ENCODE measurements around the gene PEX26.
"Not testable (repeated sequence)": the region's sequence is repeated elsewhere in the genome, so short reads cannot be mapped to it uniquely, and the experiment has no call there.

The PEX26 gene

DNA sequence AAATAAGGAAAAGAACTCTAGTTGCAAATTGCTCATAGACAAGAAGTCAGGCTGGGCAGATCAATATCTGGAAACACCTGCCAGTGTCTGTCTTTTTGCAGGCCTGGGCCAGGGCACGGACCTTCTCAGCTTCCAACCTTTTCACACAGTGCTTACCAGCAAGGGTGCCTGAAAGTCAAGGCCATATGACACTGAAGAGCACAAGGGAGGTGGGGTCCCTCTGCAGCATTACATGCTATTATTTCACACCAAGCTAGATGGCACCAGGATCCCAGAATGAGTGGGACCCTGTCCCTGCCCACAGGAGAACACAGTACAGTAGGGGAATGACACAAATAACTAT is 5.9 kb upstream of the PEX26 start:
- no peak for DNase-seq

DNA sequence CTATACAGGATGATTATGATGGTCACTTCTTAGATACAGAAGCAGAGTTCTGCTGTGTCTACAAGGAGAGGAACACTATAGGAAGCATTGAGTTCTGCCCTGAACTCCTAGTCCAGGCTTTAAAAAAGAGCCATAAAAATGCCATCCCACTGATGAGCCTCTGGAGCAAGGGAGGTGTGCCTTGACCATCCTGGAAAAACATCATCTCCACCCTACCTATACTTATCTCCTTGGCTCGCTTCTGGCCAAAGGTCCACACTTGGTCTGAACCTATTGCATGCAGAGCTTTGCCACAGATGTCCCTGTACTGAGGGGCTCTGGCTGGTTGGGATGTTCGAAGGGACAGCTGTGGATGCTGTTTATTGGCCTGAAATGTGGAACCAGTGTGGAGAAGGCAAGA is 4.3 kb upstream of the PEX26 start:
- DNase-seq = no peak

DNA sequence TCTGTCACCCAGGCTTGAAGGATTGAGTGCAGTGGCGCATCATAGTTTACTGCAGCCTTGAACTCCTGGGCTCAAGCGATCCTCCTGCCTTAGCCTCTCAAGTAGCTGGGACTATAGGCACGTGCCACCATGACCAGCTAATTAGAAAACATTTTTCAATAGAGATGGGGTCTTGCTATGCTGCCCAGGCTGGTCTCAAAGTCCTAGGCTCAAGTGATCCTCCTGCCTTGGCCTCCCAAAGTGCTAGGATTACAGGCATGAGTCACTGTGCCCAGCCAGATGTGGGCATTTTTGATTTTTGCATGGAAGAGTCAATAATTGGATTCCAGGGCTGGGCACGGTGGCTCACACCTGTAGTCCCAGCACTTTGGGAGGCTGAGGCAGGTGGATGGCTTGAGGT is 3.9 kb upstream of the PEX26 start:
- not testable (repeated sequence) for DNase-seq

DNA sequence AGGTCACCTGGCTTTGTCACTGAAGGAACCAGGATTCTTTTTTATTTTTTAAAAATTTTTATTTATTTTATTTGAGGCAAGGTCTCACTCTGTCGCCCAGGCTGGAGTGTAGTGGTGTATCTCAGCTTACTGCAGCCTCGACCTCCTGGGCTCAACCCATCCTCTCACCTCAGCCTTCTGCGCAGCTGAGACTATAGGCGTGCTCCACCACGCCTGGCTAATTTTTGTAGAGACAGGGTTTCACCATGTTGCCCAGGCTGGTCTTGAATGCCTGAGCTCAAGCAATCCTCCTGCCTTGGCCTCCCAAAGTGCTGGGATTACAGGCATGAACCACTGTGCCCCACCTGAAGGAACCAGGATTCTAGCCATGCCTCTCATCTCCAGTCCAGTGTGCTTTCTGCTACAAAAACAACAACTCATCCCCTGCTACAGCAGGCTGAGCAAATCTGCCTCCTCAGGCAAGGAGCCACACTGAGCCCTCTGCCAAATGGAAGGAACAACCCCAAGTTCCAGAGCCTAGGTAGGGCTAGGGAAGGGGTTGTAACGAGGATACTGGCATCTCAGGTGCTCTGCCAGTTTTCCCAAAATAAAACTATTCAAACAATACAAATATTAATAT is 2.6 kb upstream of the PEX26 start:
- no peak for DNase-seq

DNA sequence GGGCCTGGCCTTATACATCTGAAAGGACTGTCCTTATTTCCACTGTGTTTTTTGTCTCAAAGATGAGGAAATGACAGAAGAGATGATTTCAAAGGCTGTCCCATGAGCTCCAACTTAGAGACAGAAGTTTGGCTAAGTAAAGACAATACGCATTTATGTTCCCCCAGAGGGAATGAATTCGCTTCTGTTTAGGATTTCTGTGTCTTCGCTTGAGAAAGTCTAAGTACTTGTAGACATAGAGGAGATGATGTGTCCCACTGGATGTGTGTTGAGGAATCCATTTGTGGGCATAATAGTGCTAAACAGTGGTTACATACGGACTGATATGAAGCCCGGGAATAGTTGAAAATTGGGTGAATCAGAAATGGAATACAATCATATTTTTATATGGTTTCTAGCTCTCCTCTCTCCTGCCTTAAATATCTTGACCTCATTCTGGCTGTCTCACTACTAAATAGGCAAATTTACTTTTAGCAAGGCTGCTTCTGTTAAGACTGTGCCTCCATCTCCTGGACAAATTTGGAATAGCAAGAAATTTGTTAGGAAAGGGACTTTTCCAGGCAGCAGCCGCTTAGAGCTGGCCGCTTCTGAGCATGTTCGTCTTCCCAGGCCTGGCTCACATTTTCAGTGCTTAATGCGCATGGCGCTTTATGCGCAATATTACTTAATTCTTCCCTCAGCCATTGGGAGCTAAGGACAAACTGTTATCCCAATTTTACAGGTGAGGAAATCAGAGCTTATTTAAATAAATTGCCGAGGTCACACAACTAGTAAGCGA is 1.9 kb upstream of the PEX26 start:
- DNase-seq = peak; percentile 80

DNA sequence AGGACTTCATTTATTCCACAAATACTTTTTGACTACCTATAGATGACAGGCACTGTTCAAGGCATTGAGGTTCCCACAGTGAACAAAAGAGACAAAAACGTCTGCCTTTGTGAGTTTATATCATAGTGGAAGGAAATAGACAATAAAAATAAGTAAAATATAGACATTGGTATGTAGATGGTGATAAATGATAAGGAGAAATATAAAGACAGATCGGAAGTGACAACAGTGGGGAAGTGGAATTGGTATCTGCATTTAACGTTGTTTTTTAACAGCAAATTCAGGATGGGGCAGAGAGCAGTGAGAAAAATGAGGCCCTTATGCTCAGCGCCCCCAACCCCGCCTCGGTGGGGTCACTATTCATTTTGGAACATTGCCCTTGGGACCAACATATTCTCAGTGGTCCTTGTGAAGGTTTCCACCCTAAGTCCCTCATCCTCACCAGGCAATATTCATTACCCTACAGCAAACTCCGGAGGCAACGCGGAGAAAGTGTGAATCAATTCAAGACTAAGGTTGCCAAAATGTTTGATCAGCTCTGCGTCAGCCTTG is 627 bp upstream of the PEX26 start:
- DNase-seq = peak; percentile 6

DNA sequence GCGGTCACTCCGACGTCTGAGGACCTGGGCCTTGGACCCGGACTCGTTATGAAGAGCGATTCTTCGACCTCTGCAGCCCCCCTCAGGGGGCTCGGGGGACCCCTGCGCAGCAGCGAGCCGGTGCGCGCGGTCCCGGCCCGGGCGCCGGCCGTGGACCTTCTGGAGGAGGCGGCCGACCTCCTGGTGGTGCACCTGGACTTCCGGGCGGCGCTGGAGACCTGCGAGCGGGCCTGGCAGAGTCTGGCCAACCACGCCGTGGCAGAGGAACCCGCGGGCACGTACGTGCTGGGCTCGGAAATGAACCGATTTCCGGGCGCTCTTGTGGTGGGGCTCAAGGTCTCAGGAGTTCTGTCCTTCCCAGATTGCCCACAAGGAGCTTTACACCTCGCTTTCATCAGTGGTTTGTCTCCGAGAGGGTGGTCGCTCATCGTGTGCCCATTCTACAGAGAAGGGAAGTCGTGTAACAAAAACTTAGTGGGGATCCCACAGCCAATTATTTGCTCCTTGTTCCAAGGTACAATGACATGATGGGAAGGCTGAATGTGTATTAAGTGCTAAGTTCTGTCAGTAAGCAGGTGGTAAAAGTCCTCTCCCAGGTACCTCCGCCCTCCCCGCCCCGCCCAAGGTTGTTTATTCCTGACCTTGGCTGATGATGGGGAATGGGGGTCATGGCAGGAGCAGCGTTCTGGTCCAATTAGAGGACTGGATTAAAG is 695 bp downstream of the PEX26 start:
- DNase-seq = peak; percentile 47

DNA sequence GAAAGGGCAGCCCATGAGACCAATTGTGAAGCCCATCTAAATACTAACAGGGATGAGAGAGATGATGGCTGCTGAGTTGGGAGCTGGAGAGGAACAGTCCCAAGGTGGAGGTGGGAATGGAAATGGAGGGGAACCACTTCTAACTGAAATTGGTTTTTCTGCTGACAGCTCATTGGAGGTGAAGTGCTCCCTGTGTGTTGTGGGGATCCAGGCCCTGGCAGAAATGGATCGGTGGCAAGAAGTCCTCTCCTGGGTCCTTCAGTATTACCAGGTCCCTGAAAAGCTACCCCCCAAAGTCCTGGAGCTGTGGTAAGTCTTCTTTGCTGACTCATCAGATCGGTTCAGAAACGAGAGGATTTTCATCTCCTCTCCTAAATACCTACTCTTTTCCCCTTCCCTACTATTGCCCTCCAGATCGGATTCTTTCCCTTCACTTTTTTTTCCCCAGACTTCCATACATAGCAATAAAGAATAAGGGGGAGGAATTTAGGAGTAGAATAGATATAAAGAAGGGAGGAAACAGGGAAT is 2.0 kb downstream of the PEX26 start:
- no peak for DNase-seq

DNA sequence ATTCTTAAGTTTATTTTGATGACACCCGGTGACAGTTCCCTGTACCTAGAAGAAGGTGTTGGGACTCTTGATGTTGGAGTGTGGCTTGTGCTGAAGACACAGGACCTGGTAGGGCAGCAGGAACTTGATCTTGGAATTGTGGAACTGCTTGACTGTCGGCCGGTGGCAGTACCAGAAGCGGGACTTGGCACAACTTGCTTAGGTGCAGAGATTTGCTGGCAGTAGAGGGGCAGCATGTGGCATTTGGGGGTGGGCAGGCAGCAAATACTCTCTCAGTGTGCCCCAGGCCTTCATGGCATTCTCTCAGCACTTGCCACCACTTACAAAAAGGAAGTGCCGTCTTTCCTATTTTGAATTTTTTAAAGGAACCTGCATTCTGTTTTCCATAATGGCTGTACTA is 3.6 kb downstream of the PEX26 start:
- DNase-seq = no peak

DNA sequence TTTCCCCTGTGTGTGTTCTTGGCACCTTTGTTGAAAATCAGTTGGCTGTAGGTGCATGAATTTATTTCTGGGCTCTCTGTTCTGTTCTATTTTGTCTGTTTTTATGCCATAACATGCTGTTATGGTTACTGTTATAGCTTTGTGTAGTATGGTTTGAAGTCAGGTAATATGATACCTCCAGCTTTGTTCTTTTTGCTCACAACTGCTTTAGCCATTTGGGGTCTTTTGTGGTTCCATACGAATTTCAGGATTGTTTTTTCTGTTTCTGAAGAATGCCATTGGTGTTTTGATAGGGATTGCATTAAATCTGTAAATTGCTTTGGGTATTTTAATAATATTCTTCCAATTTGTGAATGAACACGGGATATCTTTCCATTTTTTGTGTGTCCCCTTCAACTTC is 4.7 kb downstream of the PEX26 start:
- no peak for DNase-seq

DNA sequence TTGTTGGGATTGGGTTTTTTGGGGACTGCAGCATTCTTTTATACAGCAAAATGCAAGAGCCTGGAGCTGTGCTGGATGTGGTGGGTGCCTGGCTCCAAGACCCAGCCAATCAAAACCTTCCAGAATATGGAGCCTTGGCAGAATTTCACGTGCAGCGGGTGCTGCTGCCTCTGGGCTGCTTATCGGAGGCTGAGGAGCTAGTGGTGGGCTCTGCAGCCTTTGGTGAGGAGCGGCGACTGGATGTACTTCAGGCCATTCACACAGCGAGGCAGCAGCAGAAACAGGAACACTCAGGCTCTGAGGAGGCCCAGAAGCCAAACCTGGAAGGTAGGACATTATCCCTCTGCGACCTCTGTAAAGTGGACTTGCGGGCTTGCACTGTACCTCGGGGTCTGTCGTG is 5.6 kb downstream of the PEX26 start:
- no peak for DNase-seq

DNA sequence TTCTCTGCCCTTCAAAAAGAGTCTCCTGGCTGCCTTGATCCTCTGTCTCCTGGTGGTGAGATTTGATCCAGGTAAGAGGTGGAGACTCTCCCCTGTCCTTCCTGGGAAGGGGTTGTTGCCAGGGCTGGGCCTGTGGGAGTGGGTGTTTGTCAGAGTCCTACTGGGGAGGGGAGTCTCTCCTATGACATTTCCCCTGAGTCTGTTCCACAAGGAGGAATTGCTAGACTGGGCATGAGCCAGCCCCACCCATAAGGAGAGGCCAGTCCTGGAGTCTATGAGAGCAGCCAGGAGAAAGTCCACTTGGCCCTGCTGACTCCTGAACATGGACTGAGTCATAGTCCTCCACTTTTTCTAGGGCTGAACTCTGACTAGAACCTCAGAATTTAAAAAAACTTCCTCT is 7.4 kb downstream of the PEX26 start:
- DNase-seq = no peak

DNA sequence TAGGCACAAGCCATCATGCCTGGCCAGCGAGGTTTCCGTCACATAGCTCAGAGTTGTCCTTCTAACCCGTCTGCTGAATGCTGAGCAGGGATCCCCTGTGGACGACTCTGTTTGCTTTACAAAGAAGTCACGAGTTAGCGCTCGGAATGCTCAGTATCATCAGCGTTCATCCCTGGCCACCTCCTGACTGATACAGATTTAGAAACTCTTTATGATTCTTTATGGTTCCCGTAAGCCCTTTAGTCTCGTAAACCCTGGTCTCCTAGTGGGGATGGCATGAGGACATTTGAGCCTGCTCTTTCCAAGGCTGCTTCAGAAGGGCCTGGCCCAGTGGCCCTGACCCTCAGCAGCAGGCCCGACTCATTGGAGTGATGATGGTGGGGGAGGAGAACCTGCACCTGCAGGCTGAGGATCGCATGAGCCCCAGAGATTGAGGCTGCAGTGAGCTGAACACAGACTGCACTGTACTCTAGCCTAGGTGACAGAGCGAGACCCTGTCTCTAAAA is 9.6 kb downstream of the PEX26 start:
- DNase-seq = no peak

DNA sequence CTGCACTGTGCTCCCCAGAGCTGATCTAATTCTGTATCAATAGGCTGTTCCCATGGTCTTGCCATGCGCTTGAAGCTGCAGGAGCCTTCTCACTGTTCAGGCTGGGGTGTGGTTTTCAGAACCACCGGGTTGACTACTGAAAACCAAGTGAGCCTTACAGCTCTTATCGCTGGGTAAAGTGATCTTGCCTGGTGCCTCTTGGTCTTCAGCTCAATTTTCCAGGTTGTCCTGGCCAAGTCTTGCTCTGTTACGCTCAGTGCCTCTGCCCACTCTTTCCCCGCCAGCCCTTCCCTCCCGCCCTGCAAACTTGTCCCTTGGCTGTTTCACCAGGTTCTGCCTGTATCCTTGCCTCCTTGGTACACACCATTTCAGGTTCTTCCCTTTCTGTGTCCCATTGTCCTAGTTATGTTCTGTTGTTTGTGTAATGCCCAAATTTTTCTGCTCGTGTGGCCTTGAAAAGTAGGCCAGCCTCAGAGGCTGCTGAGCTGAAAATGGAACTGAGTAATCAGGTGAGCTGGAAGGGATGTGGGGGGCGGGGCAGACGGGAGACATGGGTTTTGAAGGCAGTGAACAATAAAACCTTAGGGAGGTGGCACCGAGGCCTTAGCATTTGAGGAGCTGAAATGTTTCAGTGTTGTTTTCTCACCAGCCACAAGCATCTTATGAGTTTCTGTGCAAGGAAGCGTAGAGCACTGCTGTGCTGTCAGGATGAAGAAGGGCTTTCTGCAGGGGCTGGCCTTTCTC is 11.2 kb downstream of the PEX26 start:
- DNase-seq = no peak

DNA sequence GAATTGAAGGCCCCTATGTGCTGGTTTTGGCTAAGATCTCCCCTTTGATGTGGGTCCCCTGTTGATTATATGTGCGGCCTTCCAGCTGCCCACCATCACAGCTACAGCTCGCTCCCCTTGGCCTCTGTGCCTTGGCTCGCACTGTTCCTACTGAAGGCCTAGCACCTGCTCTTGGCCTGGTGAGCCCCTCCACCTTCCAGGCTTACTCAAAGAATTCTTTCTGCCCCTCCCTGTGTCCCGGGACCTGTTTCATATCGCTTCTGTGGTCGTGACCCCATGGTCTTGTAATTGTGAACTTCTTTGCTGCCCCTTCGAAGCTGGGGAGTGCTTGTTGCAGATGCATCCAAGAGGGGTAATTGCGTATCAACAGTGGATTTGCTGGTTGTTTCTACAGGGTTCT is 12.5 kb downstream of the PEX26 start:
- no peak for DNase-seq

DNA sequence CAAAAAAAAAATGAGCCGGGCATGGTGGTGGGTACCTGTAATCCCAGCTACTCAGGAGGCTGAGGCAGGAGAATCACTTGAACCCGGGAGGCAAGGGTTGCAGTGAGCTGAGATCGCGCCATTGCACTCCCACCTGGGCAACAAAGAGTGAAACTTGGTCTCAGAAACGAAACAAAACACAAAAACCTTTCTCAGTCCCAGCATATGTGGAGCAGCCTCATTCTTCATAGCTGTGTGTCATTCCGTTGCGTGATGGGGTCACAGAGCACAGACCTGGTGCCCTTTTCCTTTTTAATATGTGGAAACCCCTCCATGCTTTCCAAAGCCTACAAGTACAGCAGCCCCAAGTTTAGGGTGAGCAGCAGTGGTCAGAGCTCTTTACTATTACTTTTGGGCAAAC is 13.7 kb downstream of the PEX26 start:
- DNase-seq = no peak

DNA sequence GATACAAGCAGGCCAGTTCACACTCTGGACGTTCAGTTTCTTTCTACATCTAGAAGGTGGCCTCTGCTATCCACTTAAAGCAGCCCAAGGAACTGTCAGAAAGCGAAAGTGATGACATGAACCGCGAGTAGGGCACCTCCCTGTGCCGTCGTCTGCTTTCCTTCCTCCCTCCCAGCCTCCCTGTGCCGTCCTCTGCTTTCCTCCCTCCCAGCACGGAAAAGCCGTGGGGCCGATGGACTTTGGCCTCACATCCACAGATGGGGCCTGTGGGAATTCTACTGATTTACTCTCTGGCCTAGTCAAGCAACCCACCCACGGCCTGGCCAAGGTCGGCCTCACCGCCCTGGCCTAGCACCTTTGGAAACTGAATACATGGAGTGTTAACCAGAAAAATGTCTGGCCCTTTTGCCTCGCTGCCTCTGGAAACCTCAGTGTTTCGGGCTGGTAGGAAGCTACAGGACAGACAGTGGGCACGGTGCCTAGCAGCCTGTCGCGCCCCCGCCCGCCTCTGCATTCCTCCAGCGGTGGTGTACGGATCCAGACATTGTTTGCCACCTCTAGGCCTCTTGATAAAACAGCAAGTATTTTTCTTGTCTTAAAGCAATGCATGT is 14.2 kb downstream of the PEX26 start:
- DNase-seq = peak; percentile 53

DNA sequence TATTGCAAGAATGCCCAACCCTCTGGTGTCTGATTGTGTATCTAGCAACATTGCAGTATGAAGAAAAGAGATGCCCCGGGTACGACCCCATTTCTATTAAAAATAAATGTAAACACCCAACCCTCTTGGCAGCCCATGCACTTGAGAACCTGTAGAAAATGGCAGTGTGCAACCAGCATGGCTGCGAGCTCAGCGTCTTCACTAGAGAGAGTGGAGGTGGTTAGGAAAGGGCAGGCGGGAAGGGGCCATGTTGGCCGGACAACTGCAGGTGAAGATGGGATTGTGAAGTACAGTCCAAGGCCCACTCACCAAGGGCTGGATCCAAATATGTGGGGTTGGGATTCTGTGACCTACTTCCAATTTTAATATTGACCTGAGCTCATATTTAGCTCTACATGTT is 15.9 kb downstream of the PEX26 start:
- no peak for DNase-seq

DNA sequence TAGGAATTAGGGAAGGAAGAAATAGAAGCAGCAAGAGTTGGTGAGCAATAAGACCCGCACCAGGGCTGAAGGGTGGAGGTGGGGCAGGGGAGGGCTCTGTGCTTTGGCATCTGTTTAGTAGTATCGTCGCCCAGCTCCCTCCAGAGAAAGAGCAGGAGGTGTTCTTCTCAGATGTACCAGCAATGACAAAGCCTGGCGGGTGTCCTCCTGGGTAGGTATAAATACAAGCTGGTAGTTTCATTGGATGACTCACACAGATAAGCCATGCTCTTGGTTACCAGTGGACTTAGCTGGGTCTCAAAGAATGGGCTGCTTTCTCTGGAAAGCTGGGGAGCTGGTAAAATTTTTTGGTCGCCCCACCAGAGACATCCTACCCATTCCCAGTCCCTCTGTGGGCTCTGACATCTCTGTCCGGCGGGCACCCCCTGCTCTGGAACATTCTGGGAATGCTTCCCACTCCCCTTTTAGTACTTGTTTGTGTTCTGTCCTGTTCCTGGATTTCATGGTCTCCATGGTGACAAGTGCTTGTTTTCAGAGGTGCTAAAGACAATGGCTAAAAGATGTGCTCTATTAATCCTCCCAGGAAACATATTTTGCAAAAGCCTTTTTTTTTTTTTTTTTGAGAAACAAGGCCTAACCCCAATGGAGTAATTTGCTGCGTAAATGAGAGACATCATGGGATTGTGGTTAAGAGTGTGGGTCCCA is 17.5 kb downstream of the PEX26 start:
- no peak for DNase-seq

DNA sequence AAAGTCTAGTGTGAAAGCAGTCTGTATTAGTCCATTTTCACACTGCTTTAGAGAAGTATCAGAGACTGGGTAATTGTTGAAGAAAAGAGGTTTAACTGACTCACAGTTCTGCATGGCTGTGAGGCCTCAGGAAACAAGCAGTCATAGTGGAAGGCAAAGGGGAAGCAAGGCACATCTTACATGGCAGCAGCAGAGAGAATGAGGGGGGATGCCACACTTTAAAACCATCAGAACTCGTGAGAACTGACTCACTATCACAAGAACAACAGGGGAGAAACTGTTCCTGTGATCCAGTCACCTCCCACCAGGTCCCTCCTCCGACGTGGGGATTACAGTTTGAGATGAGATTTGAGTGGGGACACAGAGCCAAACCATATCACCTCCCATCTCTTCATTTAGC is 19.0 kb downstream of the PEX26 start:
- no peak for DNase-seq

DNA sequence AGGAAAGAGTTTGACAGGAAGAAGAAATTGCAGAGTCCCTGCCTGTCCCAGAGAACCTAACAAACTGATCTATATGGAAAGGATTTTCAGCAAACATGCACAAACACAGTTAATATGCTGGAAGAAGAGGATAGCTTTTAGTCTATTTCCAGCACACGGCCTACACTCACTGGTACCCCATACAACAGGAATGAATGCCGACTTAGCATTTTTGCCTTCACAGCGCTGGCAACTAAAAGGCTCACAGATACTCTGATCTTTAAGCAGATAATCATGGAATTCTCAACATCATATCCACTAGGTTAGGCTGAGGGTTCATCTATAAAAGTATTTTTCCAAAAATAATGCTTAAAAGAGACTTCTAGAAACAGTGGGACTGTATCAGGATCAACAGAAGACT is 23.0 kb downstream of the PEX26 start:
- no peak for DNase-seq

DNA sequence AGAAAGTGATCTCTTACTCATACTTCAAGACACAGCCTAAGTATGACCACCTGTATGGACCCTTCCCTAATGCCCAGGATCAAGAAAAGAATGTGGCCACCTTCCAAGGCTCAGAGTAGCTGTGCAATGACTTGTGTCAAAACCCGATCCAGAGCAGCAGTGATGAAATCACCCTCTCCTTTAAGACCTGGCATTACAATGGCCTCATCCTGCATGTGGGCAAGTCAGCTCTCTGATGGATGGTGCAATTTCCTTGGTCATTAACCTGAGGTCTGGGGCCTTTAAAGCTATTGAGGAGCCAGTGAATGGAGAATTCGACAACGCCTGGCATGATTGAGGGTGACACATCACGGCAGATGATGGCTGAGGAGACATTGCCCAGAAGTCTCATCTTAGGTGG is 23.7 kb downstream of the PEX26 start:
- DNase-seq = no peak
